ENCODE measurements around the gene POLR3G. TPM values are rescaled to one million over a fixed set of nuclear protein-coding genes. Genes with fewer than 3 reads are reported as not detected.

POLR3G gene
- total and polyA plus RNA-seq, 2 of the 13 experiments (the other 11 are each of a cell fraction or from before 2014, with no cell fraction given) = 1.2 to 7.3 TPM

- TF ChIP-seq, protein P1, sequence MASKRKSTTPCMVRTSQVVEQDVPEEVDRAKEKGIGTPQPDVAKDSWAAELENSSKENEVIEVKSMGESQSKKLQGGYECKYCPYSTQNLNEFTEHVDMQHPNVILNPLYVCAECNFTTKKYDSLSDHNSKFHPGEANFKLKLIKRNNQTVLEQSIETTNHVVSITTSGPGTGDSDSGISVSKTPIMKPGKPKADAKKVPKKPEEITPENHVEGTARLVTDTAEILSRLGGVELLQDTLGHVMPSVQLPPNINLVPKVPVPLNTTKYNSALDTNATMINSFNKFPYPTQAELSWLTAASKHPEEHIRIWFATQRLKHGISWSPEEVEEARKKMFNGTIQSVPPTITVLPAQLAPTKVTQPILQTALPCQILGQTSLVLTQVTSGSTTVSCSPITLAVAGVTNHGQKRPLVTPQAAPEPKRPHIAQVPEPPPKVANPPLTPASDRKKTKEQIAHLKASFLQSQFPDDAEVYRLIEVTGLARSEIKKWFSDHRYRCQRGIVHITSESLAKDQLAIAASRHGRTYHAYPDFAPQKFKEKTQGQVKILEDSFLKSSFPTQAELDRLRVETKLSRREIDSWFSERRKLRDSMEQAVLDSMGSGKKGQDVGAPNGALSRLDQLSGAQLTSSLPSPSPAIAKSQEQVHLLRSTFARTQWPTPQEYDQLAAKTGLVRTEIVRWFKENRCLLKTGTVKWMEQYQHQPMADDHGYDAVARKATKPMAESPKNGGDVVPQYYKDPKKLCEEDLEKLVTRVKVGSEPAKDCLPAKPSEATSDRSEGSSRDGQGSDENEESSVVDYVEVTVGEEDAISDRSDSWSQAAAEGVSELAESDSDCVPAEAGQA (IDR thresholded peaks at IDR 0.05; ENCODE audit: low read depth) = peak; percentile 88
- TF ChIP-seq, protein P1 (CRISPR knock-in tag; IDR thresholded peaks at IDR 0.05; ENCODE audit: borderline replicate concordance) = no peak
- TF ChIP-seq, protein P2, sequence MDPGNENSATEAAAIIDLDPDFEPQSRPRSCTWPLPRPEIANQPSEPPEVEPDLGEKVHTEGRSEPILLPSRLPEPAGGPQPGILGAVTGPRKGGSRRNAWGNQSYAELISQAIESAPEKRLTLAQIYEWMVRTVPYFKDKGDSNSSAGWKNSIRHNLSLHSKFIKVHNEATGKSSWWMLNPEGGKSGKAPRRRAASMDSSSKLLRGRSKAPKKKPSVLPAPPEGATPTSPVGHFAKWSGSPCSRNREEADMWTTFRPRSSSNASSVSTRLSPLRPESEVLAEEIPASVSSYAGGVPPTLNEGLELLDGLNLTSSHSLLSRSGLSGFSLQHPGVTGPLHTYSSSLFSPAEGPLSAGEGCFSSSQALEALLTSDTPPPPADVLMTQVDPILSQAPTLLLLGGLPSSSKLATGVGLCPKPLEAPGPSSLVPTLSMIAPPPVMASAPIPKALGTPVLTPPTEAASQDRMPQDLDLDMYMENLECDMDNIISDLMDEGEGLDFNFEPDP (CRISPR knock-in tag; conservative IDR thresholded peaks at IDR 0.05) = no peak
- TF ChIP-seq ZNF558 (CRISPR knock-in tag; IDR thresholded peaks at IDR 0.05; ENCODE audit: borderline replicate concordance) = peak; percentile 84
- TF ChIP-seq, protein P3, sequence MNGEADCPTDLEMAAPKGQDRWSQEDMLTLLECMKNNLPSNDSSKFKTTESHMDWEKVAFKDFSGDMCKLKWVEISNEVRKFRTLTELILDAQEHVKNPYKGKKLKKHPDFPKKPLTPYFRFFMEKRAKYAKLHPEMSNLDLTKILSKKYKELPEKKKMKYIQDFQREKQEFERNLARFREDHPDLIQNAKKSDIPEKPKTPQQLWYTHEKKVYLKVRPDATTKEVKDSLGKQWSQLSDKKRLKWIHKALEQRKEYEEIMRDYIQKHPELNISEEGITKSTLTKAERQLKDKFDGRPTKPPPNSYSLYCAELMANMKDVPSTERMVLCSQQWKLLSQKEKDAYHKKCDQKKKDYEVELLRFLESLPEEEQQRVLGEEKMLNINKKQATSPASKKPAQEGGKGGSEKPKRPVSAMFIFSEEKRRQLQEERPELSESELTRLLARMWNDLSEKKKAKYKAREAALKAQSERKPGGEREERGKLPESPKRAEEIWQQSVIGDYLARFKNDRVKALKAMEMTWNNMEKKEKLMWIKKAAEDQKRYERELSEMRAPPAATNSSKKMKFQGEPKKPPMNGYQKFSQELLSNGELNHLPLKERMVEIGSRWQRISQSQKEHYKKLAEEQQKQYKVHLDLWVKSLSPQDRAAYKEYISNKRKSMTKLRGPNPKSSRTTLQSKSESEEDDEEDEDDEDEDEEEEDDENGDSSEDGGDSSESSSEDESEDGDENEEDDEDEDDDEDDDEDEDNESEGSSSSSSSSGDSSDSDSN (CRISPR knock-in tag; IDR thresholded peaks at IDR 0.05) = peak; percentile 81
- TF ChIP-seq ZNF432 (CRISPR knock-in tag; IDR thresholded peaks at IDR 0.05; ENCODE audit: borderline replicate concordance) = no peak
- no peak for TF ChIP-seq TCF7 (IDR thresholded peaks at IDR 0.05; ENCODE audit: low read depth)
- no peak for TF ChIP-seq SSRP1 (CRISPR knock-in tag; IDR thresholded peaks at IDR 0.05)
- TF ChIP-seq, protein P4, sequence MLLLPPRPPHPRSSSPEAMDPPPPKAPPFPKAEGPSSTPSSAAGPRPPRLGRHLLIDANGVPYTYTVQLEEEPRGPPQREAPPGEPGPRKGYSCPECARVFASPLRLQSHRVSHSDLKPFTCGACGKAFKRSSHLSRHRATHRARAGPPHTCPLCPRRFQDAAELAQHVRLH (CRISPR knock-in tag; IDR thresholded peaks at IDR 0.05; ENCODE audit: borderline replicate concordance, low read depth) = peak; percentile 69; the same call in 1 of the 2 replicates
- TF ChIP-seq ZNF850 (CRISPR knock-in tag; conservative IDR thresholded peaks at IDR 0.05) = no peak
- peak; percentile 75; the same call in 1 of the 2 replicates for TF ChIP-seq ZMAT3 (CRISPR knock-in tag; conservative IDR thresholded peaks at IDR 0.05)
- peak; percentile 67; the same call in 1 of the 2 replicates for TF ChIP-seq ATF1 (CRISPR knock-in tag; IDR thresholded peaks at IDR 0.05)
- no peak for TF ChIP-seq TCF7L2 (IDR thresholded peaks at IDR 0.05; ENCODE audit: low read depth, low read length)
- TF ChIP-seq ZBTB20 (CRISPR knock-in tag; IDR thresholded peaks at IDR 0.05; ENCODE audit: borderline replicate concordance, low read depth) = peak; percentile 73; the same call in 1 of the 2 replicates
- peak; percentile 97 for TF ChIP-seq GMEB2 (CRISPR knock-in tag; IDR thresholded peaks at IDR 0.05; ENCODE audit: low read depth)
Observed at GRCh38 chr5:90529194-90529938, 54.7 kb downstream of the POLR3G start, which contains the start of gene LYSMD3 (continued).

Data from HepG2 (cell line).